ENCODE measurements around the gene KRTAP13-1.

Gene KRTAP13-1

GRCh38 chr21:30395731-30396130 is at the start of gene KRTAP13-1:
KRTAP13-1 (plus strand) TSS chr21:30396031; CDS start chr21:30396087, 56 bp downstream.
- DNase-seq (ENCODE audit: low spot score), result no peak

DNA sequence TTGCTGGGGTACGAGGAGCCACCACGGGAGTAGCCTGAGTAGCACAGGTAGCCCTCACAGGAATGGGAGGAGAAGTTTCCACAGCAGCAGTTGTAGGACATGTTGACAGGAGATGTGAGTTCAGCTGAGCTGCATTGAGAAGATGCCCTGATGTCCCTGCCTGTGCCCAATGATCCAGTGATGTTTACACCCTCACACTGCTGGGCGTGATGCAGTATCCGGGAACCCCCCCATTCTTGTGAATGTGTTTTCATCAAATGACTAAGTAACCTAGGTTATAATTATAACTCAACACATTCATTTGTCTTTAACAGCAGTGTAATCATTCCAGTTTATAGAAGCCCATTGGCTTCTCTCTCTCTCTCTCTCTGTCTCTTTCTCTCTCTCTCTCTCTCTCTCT is 47.3 kb upstream of the KRTAP13-1 start, which contains the start of gene KRTAP23-1:
Gene KRTAP23-1, minus strand, starts transcription at position 101 of the 400 bp plus-strand sequence. Its CDS starts 0 bp downstream, at position 101.
- no peak for DNase-seq (ENCODE audit: low spot score)

GRCh38 chr21:30349572-30349971 is 46.3 kb upstream of the KRTAP13-1 start:
- DNase-seq (ENCODE audit: low spot score), result no peak

- DNase-seq (ENCODE audit: low spot score), result no peak
Observed at GRCh38 chr21:30351534-30351933, 44.3 kb upstream of the KRTAP13-1 start.

GRCh38 chr21:30354308-30355005 is 41.4 kb upstream of the KRTAP13-1 start:
- no peak for DNase-seq (ENCODE audit: low spot score)

DNA sequence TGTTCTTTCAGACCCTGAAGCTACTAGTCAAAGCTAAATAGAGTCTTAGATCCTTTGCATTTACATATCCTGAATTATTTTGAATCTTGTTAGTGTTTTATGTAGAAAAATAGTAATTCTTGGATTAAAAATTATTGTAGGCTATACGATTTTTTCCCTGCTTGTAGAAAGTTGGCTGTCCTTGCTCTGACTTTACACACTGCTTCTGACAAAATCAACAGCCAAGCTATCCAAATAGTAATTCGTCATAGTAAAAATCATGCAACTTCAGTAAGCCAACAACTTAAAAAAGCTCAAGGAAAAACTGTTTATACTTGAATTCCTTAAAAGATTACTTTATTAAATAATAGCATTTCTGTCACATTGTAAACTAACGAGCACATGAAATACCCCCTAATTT is 39.9 kb upstream of the KRTAP13-1 start:
- DNase-seq (ENCODE audit: low spot score), result no peak

- no peak for DNase-seq (ENCODE audit: low spot score)
Observed at GRCh38 chr21:30372139-30372770, 23.6 kb upstream of the KRTAP13-1 start, which contains the start of gene KRTAP13-2. KRTAP13-2 (minus strand) TSS chr21:30372271; CDS start chr21:30372213, 58 bp downstream.

DNA sequence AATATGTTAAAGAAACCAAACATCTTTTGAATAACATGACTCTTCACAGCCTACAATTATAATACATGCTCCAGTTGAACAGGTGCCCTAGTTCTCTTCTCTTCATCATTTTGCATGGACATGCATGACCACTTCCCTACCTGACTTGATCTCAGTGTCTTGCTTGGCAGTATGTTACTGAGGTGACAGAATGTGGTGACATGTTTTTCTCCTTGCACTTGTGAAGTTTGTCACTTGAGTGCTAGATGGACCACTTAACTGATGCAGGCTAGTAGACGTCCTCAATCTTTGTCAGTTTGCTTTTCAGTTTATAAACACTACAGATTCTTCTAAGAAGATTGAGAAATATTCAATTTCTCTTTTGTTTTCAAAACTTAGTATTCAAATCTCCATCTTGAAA is 13.6 kb upstream of the KRTAP13-1 start:
- DNase-seq (ENCODE audit: low spot score), result no peak

- no peak for DNase-seq (ENCODE audit: low spot score)
Observed at GRCh38 chr21:30391492-30392025, 4.3 kb upstream of the KRTAP13-1 start.

DNA sequence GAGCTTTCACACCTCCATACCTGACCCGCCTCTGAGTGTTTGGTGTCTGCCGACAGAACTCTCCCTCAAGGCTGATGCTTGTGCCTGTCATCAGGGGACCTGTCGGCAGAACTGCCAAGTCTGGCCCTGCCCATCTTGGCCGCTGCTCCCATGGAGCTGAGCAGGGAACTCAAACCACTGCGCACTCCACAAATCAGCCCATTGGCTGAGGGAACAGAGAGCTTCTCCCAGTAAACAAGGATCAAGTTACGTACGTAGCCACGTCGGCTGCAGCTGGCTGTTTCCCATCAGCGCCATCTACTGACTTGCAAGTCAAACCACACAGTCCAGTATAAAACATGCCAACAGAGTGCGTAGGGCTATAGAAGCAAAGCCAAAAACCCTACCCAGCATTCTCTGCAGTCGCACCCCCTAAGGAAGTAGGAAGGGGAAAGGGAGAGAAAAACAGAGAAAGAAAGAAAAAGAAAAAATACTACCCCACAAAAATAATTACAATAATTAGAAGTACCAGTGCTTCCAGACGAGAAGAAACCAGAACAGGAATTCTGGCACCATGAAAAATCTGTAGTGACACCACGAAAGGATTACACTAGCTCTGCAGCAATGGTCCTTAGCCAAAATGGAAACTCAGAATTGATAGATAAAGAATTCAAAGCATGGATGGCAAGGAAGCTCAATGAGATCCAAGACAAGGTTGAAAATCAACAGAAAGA is 13.1 kb downstream of the KRTAP13-1 start:
- no peak for DNase-seq (ENCODE audit: low spot score)

- no peak for DNase-seq (ENCODE audit: low spot score)
Observed at GRCh38 chr21:30415993-30416392, 20.2 kb downstream of the KRTAP13-1 start.

- no peak for DNase-seq (ENCODE audit: low spot score)
Observed at GRCh38 chr21:30425826-30426225, 30.0 kb downstream of the KRTAP13-1 start, which contains the start of gene KRTAP13-3. KRTAP13-3 (minus strand) TSS chr21:30425926; CDS start chr21:30425912, 14 bp downstream.

DNA sequence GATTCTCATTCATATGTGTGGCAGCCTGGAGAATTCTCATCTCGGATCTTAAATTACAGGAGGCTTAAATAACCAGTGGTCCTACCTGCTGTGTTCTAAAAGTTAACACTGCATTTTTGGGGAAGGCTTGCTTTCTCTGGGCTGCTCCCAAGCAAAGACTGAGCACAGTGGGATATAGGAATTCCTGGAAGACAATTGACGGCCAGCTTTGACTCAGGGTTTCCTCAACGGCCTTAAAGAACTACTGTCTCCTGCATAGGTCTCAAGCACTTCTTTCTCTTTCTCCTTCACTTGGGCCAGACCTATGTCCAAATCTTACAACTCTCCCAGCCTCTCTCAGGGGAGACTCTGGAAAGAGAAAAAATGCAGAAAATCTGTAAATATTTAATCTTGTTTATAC is 30.9 kb downstream of the KRTAP13-1 start:
- no peak for DNase-seq (ENCODE audit: low spot score)

- DNase-seq (ENCODE audit: low spot score), result no peak
Observed at GRCh38 chr21:30430170-30430655, 34.4 kb downstream of the KRTAP13-1 start, which contains the start of gene KRTAP13-4. KRTAP13-4 (plus strand) TSS chr21:30430220; CDS start chr21:30430276, 56 bp downstream.

DNA sequence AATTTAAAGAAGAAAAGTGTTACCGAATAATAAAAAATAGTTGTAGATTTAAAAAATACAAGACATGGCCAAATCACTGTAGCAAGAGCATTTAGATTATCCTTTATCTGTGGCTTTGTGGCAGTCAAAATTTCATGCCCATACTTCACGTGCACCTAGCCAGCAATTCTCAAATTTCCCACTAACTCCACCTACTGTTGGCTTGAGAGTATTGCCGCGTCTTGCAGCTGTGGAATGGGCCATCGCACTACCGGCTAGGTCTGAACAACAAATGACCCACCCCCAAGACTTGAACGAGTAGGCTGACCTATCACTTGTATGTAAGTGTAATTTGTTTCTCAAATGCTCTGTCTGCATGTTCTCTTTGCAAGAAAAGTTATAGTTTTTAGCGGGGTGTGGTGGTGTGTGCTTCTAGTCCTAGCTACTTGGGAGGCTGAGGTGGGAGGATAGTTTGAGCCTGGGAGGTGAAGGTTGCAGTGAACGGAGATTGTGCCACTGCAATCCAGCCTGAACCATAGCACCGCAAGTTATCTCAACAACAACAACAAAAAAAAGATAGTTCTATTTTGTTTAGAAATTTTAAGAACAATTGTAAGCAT is 38.3 kb downstream of the KRTAP13-1 start:
- DNase-seq (ENCODE audit: low spot score), result no peak

DNA sequence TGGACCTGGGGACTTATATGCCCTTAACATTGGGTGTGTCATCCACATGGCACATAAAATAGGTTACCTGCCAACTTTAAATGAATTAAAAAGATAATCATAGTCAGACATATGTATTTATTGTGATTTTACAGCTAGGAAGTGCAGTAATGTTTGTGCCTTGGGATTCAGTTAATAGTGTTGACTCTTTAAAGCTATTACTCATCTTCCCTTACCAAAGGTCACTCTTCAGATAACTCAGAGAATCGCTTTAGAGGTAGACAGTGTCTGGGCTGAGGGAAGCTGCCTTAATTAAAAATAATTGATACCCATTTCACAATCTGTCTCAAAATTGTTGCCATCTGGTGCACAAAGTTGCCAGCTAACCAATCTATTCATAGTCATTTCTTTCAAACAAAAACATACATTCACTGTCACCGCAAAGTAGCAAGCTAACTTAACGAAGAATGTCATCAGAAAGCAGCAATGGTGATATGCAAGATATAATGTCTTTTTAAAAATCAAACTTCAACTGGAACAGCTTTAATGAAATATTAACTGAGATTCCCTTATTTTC is 41.3 kb downstream of the KRTAP13-1 start:
- DNase-seq (ENCODE audit: low spot score), result no peak

DNA sequence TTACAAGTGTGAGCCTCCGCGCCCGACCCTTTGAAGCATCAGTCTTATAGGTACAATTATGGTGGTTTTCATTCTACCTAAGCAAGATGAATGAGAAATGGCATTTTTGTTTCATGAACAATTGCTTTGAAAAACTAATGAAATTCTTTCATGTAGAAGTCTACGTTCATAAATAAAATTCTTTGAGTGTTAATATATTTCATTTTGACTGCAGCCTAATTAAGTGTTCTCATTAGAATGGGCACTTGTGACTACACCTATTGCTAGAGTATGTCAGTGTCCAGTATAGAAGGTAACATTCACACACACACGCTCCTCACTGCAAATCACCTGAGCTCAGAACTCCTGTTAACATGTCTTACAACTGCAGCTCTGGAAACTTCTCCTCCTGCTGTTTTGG is 44.1 kb downstream of the KRTAP13-1 start, which contains the start of gene KRTAP15-1:
Gene KRTAP15-1, plus strand, starts transcription at position 301 of the 400 bp plus-strand sequence. Its CDS starts 53 bp downstream, at position 354.
- no peak for DNase-seq (ENCODE audit: low spot score)

GRCh38 chr21:30443226-30443625 is 47.4 kb downstream of the KRTAP13-1 start:
- no peak for DNase-seq (ENCODE audit: low spot score)

GRCh38 chr21:30444204-30444603 is 48.4 kb downstream of the KRTAP13-1 start:
- DNase-seq (ENCODE audit: low spot score), result no peak

All from left forelimb (tissue), 1 donor.